Prostate gland (tissue), 2 donors: ENCODE data around the gene ERICH3. TPM values are rescaled to one million over a fixed set of nuclear protein-coding genes. Genes with fewer than 3 reads are reported as not detected.

Source experiments
- DNase-seq: peaks from one replicate; pipeline ENCODE4 v3.0.0-alpha.2; 2019; ENCODE audit warnings: low spot score
- H3K27ac ChIP-seq, 2 donors: fragments of 200-600 bp; sonication (generic); 2 replicates each; pipeline ENCODE4 v1.5.1; 2017 to 2019
- H3K27me3 ChIP-seq: fragments of 200-600 bp; sonication (generic); replicated peaks from 2 replicates; pipeline ENCODE4 v1.5.1; 2019; ENCODE audit not compliant: insufficient read depth
- H3K36me3 ChIP-seq, 2 donors: fragments of 200-600 bp; sonication (generic); 1 replicate in 1 of 2; 2 replicates in 1 of 2; pipeline versions ENCODE4 v1.5.1 to v1.8.1; 2017 to 2019
- H3K4me1 ChIP-seq: fragments of 200-600 bp; sonication (generic); replicated peaks from 2 replicates; pipeline ENCODE4 v1.5.1; 2019
- H3K4me3 ChIP-seq, 2 donors: fragments of 200-600 bp; sonication (generic); 2 replicates each; pipeline ENCODE4 v1.5.1; 2017 to 2019
- H3K9me3 ChIP-seq: fragments of 200-600 bp; sonication (generic); 2 replicates; pipeline ENCODE4 v1.5.1; 2017
- CTCF ChIP-seq, 4 experiments: fragments of 200-600 bp in 2 of 4; fragments of 450-650 bp in 2 of 4; sonication (generic) in 2 of 4; IDR thresholded peaks; 1 replicate in 3 of 4; 2 replicates in 1 of 4; pipeline ENCODE4 v1.5.1; 2016 to 2019; ENCODE audit warnings: antibody characterized with exemption in 4 of 4, mild to moderate bottlenecking in 2 of 4, moderate library complexity in 2 of 4
- POLR2A ChIP-seq: fragments of 450-650 bp; IDR thresholded peaks from one replicate; pipeline ENCODE4 v1.6.1; 2016; ENCODE audit warnings: antibody characterized with exemption, mild to moderate bottlenecking
- POLR2AphosphoS5 ChIP-seq: sonication (generic); formaldehyde crosslinking; IDR thresholded peaks from one replicate; pipeline ENCODE4 v1.6.1; 2017; ENCODE audit warnings: antibody characterized with exemption
- WGBS: methylation state at CpG from one replicate; pipeline ENCODE4 v1.1.5; 2018; 5-methylcytosine and 5-hydroxymethylcytosine counted together
- intact Hi-C: fragments of 100-400 bp; cut with DNase I; formaldehyde crosslinking; loops from one replicate; pipeline ENCODE4 v1.14.2; 2022
- total RNA-seq, 2 donors: library from RNA; depleted of rRNA; stranded (reverse); fragments of >200 nt; gene quantifications; one replicate each; pipeline ENCODE4 v1.1.0, GENCODE V29; 2016

The ERICH3 gene
- total RNA-seq, 2 donors from 2014 or later = 3.3 TPM; not detected in 1

GRCh38 chr1:74593887-74594866 lies 79.4 kb downstream of the ERICH3 start:
- H3K36me3 ChIP-seq = no peaks in the 10 kb centered on the region
- WGBS = 71% methylated on average over 6 of the region's 6 CpGs
- TF ChIP-seq POLR2AphosphoS5 (no peak), CTCF (IDR thresholded peaks at IDR 0.05) (no peak)
- no peaks in the 10 kb centered on the region for H3K4me1 ChIP-seq
- no peak overlapping the region for H3K27ac ChIP-seq
- no peak for DNase-seq
- no peak overlapping the region for H3K4me3 ChIP-seq
- H3K9me3 ChIP-seq = no peaks in the 10 kb centered on the region
- intact Hi-C loops = no loop called here
- no peaks in the 10 kb centered on the region for H3K27me3 ChIP-seq

GRCh38 chr1:74592580-74593355 lies 80.8 kb downstream of the ERICH3 start:
- WGBS = 79% methylated on average over 5 of the region's 5 CpGs
- intact Hi-C loops = no loop called here

GRCh38 chr1:74591949-74592348 lies 81.6 kb downstream of the ERICH3 start:
- intact Hi-C loops = no loop called here
- Histone ChIP-seq H3K36me3 (no peaks in the 10 kb centered on the region), H3K27me3 (no peaks in the 10 kb centered on the region), H3K4me1 (no peaks in the 10 kb centered on the region), H3K9me3 (no peaks in the 10 kb centered on the region), H3K27ac (no peak overlapping the region), H3K4me3 (no peak overlapping the region)
- WGBS = 72% methylated on average over 2 of the region's 2 CpGs
- TF ChIP-seq CTCF (IDR thresholded peaks at IDR 0.05) (no peak), POLR2AphosphoS5 (no peak), POLR2A (no peak)
- DNase-seq = no peak

More at GRCh38 chr1:74592580-74593355, 80.8 kb downstream of the ERICH3 start:
- Histone ChIP-seq H3K4me3 (no peak overlapping the region), H3K4me1 (no peaks in the 10 kb centered on the region), H3K36me3 (no peaks in the 10 kb centered on the region), H3K27me3 (no peaks in the 10 kb centered on the region), H3K9me3 (no peaks in the 10 kb centered on the region), H3K27ac (no peak overlapping the region)
- no peak for DNase-seq
- TF ChIP-seq POLR2AphosphoS5 (no peak), POLR2A (no peak), CTCF (IDR thresholded peaks at IDR 0.05) (no peak)

- no peak overlapping the region for H3K4me3 ChIP-seq
- H3K27ac ChIP-seq = no peak overlapping the region
- H3K36me3 ChIP-seq = no peaks in the 10 kb centered on the region
- TF ChIP-seq POLR2AphosphoS5 (no peak), CTCF (IDR thresholded peaks at IDR 0.05) (no peak), POLR2A (no peak)
- H3K27me3 ChIP-seq = no peaks in the 10 kb centered on the region
- H3K9me3 ChIP-seq = no peaks in the 10 kb centered on the region
- DNase-seq = no peak
- intact Hi-C loops = no loop called here
- WGBS = 88% methylated on average over 5 of the region's 5 CpGs
- no peaks in the 10 kb centered on the region for H3K4me1 ChIP-seq
Observed at GRCh38 chr1:74590288-74590687, 83.3 kb downstream of the ERICH3 start.
